SK-N-SH treated with all-trans-retinoic acid at 6 μM for 48 hours (cell line): Measurements from ENCODE around the gene PIWIL4.

Experiments used
- ARNTL ChIP-seq: fragments of 450-650 bp; formaldehyde crosslinking; IDR thresholded peaks from 2 replicates; pipeline ENCODE4 v1.5.0; 2020; ENCODE audit warnings: low read depth, mild to moderate bottlenecking, moderate library complexity, borderline replicate concordance
- CSDC2 ChIP-seq: fragments of 250-450 bp; sonication (Bioruptor Pico); IDR thresholded peaks from 2 replicates; pipeline ENCODE4 v1.5.0; 2020; ENCODE audit warnings: mild to moderate bottlenecking, moderate library complexity
- ESRRG ChIP-seq: fragments of 250-450 bp; sonication (Bioruptor Pico); IDR thresholded peaks from 2 replicates; pipeline ENCODE4 v1.6.1; 2021; ENCODE audit warnings: mild to moderate bottlenecking
- ISL1 ChIP-seq: fragments of 250-450 bp; sonication (Bioruptor Pico); IDR thresholded peaks from 2 replicates; pipeline ENCODE4 v2.1.2; 2022; ENCODE audit warnings: mild to moderate bottlenecking, moderate library complexity
- PATZ1 ChIP-seq: fragments of 250-450 bp; sonication (Bioruptor Pico); IDR thresholded peaks from 2 replicates; pipeline ENCODE4 v1.8.0; 2020; ENCODE audit warnings: mild to moderate bottlenecking, moderate library complexity, borderline replicate concordance
- POU6F1 ChIP-seq: fragments of 250-450 bp; sonication (Bioruptor Pico); IDR thresholded peaks from 2 replicates; pipeline ENCODE4 v1.8.0; 2021; ENCODE audit warnings: low read depth, mild to moderate bottlenecking, moderate library complexity, borderline replicate concordance
- PPARA ChIP-seq: fragments of 250-450 bp; sonication (Bioruptor Pico); IDR thresholded peaks from 2 replicates; pipeline ENCODE4 v1.5.0; 2020; ENCODE audit warnings: mild to moderate bottlenecking, borderline replicate concordance
- RARB ChIP-seq: fragments of 250-450 bp; sonication (Bioruptor Pico); IDR thresholded peaks from 2 replicates; pipeline ENCODE4 v1.8.0; 2021; ENCODE audit warnings: mild to moderate bottlenecking, moderate library complexity
- TOX ChIP-seq: fragments of 250-450 bp; sonication (Bioruptor Pico); IDR thresholded peaks from 2 replicates; pipeline ENCODE4 v1.8.0; 2021; ENCODE audit warnings: mild to moderate bottlenecking, moderate library complexity, borderline replicate concordance
- ZFP3 ChIP-seq: fragments of 250-450 bp; sonication (Bioruptor Pico); IDR thresholded peaks from 2 replicates; pipeline ENCODE4 v1.5.0; 2020; ENCODE audit warnings: mild to moderate bottlenecking, moderate library complexity
- ZFP30 ChIP-seq: fragments of 450-650 bp; formaldehyde crosslinking; IDR thresholded peaks from 2 replicates; pipeline ENCODE4 v1.5.0; 2022; ENCODE audit warnings: mild to moderate bottlenecking, moderate library complexity
- ZNF70 ChIP-seq: fragments of 450-650 bp; formaldehyde crosslinking; IDR thresholded peaks from 2 replicates; pipeline ENCODE4 v1.5.0; 2020; ENCODE audit warnings: mild to moderate bottlenecking, moderate library complexity
- ZNF8 ChIP-seq: fragments of 450-650 bp; formaldehyde crosslinking; IDR thresholded peaks from 2 replicates; pipeline ENCODE4 v1.5.0; 2020; ENCODE audit warnings: mild to moderate bottlenecking, moderate library complexity

- no peak for TF ChIP-seq RARB (CRISPR knock-in tag)
- no peak for TF ChIP-seq PPARA (CRISPR knock-in tag)
- no peak for TF ChIP-seq PATZ1
- TF ChIP-seq POU6F1 (CRISPR knock-in tag) = no peak
- no peak for TF ChIP-seq ARNTL (CRISPR knock-in tag)
- no peak for TF ChIP-seq ZFP30
- TF ChIP-seq ZFP3 (CRISPR knock-in tag) = no peak
- no peak for TF ChIP-seq TOX (CRISPR knock-in tag)
- no peak for TF ChIP-seq CSDC2 (CRISPR knock-in tag)
- TF ChIP-seq ESRRG (CRISPR knock-in tag) = no peak
- no peak for TF ChIP-seq ZNF8 (CRISPR knock-in tag)
- TF ChIP-seq ISL1 (CRISPR knock-in tag) = no peak
- TF ChIP-seq ZNF70 (CRISPR knock-in tag) = no peak
Measured at GRCh38 chr11:94648789-94649188, 81.6 kb downstream of the PIWIL4 start.
